Activated B cell treated with CpG ODN at 0.5 μM for 24 hours (primary cell): Measurements from ENCODE around the gene BMERB1. TPM values are rescaled to one million over a fixed set of nuclear protein-coding genes. Genes with fewer than 3 reads are reported as not detected.

ENCODE experiments used
- ATAC-seq: fragments of 200-7000 bp; cut with Tn5 transposase; one replicate; pipeline ENCODE4 v1.10.0; 2021; ENCODE audit warnings: low read depth, mild to moderate bottlenecking, moderate library complexity
- CTCF ChIA-PET: fragments of 350-600 bp; sonication (Branson Sonifier 250); formaldehyde crosslinking; loops from one replicate; lab custom pipeline; 2021; ENCODE audit warnings: antibody characterized with exemption; lab: Charles Lee
- POLR2A ChIA-PET: fragments of 350-600 bp; sonication (Branson Sonifier 250); formaldehyde crosslinking; loops from one replicate; lab custom pipeline; 2021; ENCODE audit warnings: antibody characterized with exemption; lab: Charles Lee
- DNase-seq: peaks from one replicate; pipeline ENCODE4 v3.0.0; 2022
- H3K27ac Mint-ChIP-seq: one replicate; pipeline ENCODE4 v1.8.0; 2020; ENCODE audit warnings: mixed read lengths
- H3K27me3 Mint-ChIP-seq: one replicate; pipeline ENCODE4 v1.8.0; 2021; ENCODE audit warnings: mixed read lengths
- H3K36me3 Mint-ChIP-seq: one replicate; pipeline ENCODE4 v1.8.0; 2021; ENCODE audit warnings: low read depth, mixed read lengths
- H3K4me1 Mint-ChIP-seq: one replicate; pipeline ENCODE4 v1.8.0; 2021; ENCODE audit warnings: mixed read lengths
- H3K4me3 Mint-ChIP-seq: one replicate; pipeline ENCODE4 v1.8.0; 2020; ENCODE audit warnings: mild to moderate bottlenecking, mixed read lengths
- H3K9me3 Mint-ChIP-seq: one replicate; pipeline ENCODE4 v1.8.0; 2020; ENCODE audit warnings: mixed read lengths
- intact Hi-C: fragments of 100-400 bp; cut with micrococcal nuclease; formaldehyde crosslinking; loops from one replicate; pipeline ENCODE4 v1.15.1; 2024
- total RNA-seq: library from RNA; stranded (reverse); gene quantifications from 2 replicates; pipeline ENCODE4 v1.2.3, GENCODE V29; 2022
- TF ChIP-seq, protein P1 (sequence below): fragments of 200-600 bp; IDR thresholded peaks from one replicate; pipeline ENCODE4 v1.8.0; 2022; ENCODE audit warnings: antibody characterized with exemption, mild to moderate bottlenecking

Gene BMERB1
- total RNA-seq, 1 donor from 2014 or later, result 7.1 TPM

DNA sequence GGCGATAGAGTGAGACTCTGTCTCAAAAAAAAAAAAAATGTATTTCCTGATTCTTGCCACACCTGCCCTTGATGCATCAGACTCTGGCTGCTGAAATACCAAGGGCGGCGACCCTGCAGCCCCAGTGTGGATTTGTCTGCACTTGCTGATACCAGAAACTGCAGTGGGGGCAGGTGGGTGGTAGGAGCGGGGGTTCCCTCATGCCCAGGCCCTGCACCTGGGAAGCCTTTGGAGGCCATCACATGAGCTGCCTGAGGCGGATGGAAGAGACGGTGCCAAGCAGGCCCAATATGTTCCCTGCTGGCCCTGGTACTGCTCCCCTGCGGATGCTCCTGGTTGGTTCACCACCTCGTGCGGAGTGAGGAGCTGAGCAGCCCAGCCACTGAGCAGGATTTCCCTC is 157.9 kb downstream of the BMERB1 start:
- Mint-ChIP-seq H3K4me3 (no peak overlapping the region), H3K27me3 (no peaks in the 10 kb centered on the region), H3K4me1 (peaks cover 65% of the 10 kb centered on the region), H3K36me3 (peaks cover 66% of the 10 kb centered on the region), H3K9me3 (no peaks in the 10 kb centered on the region), H3K27ac (peak overlapping the region; percentile 84)
- TF ChIP-seq, protein P1, sequence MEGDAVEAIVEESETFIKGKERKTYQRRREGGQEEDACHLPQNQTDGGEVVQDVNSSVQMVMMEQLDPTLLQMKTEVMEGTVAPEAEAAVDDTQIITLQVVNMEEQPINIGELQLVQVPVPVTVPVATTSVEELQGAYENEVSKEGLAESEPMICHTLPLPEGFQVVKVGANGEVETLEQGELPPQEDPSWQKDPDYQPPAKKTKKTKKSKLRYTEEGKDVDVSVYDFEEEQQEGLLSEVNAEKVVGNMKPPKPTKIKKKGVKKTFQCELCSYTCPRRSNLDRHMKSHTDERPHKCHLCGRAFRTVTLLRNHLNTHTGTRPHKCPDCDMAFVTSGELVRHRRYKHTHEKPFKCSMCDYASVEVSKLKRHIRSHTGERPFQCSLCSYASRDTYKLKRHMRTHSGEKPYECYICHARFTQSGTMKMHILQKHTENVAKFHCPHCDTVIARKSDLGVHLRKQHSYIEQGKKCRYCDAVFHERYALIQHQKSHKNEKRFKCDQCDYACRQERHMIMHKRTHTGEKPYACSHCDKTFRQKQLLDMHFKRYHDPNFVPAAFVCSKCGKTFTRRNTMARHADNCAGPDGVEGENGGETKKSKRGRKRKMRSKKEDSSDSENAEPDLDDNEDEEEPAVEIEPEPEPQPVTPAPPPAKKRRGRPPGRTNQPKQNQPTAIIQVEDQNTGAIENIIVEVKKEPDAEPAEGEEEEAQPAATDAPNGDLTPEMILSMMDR, result no peak
- DNase-seq, result peak; percentile 21
- intact Hi-C loops, result loop anchor here (5.0 kb wide), 1 partner anchor 165 kb away; no protein-coding TSS in a partner anchor
- ChIA-PET CTCF (no interaction called here), POLR2A (interaction anchor here (0.6 to 10.8 kb wide), 4 partner anchors 9 to 958 kb away, joined by 4 to 142 read pairs (median 6); partner anchors contain the start of gene MARF1)
- ATAC-seq, result no peak

DNA sequence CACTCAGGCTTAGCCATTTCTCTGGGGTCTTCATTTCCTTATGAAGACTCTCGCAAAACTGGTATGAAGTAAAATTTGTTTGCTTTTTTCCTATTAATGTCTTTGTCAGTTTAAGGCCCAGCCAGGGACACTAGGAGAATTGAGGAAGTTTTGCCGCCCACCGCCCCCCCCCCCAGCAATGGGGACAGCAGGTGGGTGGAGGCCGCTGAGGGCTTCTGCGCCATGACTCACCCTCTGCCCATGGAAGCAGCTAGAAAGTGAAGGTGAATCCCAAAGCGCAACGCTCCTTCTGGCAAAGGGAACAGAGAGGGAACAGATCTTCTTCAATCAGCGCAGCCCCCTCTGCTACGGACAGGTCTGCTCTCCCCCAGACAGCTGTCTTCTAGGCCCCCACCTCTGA is 158.8 kb downstream of the BMERB1 start:
- ATAC-seq (no peak), DNase-seq (no peak)
- Mint-ChIP-seq H3K27ac (peak overlapping the region; percentile 87), H3K36me3 (peaks cover 68% of the 10 kb centered on the region), H3K4me1 (peaks cover 65% of the 10 kb centered on the region), H3K4me3 (no peak overlapping the region), H3K27me3 (no peaks in the 10 kb centered on the region), H3K9me3 (no peaks in the 10 kb centered on the region)
- POLR2A ChIA-PET, result interaction anchor here (0.6 to 10.8 kb wide), 4 partner anchors 21 to 537 kb away, joined by 5 to 142 read pairs (median 6); partner anchors contain the start of genes MARF1 and NTAN1
- CTCF ChIA-PET, result no interaction called here
- TF ChIP-seq, protein P1, result no peak
- intact Hi-C loops, result loop anchor here (5.0 kb wide), 1 partner anchor 166 kb away; no protein-coding TSS in a partner anchor

DNA sequence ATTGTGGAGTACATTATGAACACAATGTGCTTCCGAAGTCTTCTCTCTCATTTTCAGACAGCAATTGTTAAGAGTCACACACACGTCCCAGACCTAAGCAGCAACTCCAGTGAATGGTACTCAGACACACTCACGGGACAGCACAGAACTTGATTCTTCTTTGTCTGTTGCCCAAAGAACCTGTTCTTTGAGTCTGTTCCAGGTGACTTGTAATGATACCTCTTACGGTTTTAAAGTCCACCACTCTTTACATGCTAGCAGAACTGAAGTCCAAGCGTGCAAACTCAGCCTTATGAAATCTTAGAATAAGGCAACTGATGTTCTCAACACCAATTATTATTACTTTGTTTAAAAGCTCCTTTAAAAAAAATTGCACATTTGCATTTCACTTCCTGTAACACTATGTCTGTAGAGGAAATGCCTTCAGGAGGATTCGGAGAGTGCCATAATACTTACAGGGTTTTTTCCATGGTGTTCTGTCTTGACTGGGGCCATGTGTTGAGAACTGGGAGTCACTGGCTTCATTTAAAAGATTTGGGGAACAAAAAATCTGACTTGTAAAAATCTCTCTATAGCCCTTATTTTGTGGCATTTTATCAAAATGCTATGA is 160.4 kb downstream of the BMERB1 start:
- POLR2A ChIA-PET, result interaction anchor here (2.0 to 10.8 kb wide), 2 partner anchors 40 to 46 kb away, joined by 4 to 142 read pairs; partner anchors contain the start of gene MARF1
- CTCF ChIA-PET, result interaction anchor here (1.0 to 2.8 kb wide), 2 partner anchors 48 to 167 kb away, joined by 3 to 11 read pairs; partner anchors contain the start of gene MARF1
- intact Hi-C loops, result loop anchor here (5.0 kb wide), 1 partner anchor 168 kb away; no protein-coding TSS in a partner anchor
- H3K27ac Mint-ChIP-seq, result peak overlapping the region; percentile 87
- DNase-seq (no peak), ATAC-seq (no peak)
- TF ChIP-seq, protein P1, result no peak
- peaks cover 69% of the 10 kb centered on the region for H3K36me3 Mint-ChIP-seq
- peaks cover 58% of the 10 kb centered on the region for H3K4me1 Mint-ChIP-seq
- H3K9me3 Mint-ChIP-seq, result no peaks in the 10 kb centered on the region
- H3K4me3 Mint-ChIP-seq, result no peak overlapping the region
- H3K27me3 Mint-ChIP-seq, result no peaks in the 10 kb centered on the region

DNA sequence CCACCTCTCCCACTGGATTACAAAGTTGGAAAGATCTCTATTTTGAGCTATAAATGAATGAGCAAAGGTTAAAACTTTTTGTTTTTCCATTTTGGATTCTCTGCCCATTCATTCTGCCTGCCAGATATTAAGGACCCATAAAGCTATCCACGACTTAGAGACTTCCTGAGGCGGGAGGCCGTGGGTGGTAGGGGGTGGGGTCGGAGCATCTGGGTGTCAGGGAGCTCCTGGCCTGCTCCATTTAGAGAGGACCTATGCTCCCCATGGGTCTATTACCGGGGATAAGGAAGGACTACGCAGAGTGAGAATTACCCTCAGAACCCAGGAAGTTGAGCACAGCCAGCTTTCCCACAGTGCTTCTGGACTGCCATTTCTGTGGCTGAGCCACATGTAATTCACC is 162.7 kb downstream of the BMERB1 start:
- ATAC-seq (no peak), DNase-seq (no peak)
- Mint-ChIP-seq H3K27me3 (no peaks in the 10 kb centered on the region), H3K36me3 (peaks cover 88% of the 10 kb centered on the region), H3K9me3 (no peaks in the 10 kb centered on the region), H3K27ac (peak overlapping the region; percentile 22), H3K4me1 (peaks cover 36% of the 10 kb centered on the region), H3K4me3 (no peak overlapping the region)
- ChIA-PET CTCF (interaction anchor here (2.8 kb wide), 1 partner anchor 46 kb away, joined by 11 read pairs; the partner anchor contains the start of gene MARF1), POLR2A (interaction anchor here (0.6 to 10.8 kb wide), 2 partner anchors 9 to 44 kb away, joined by 3 to 142 read pairs; partner anchors contain the start of gene MARF1)
- TF ChIP-seq, protein P1, result no peak
- intact Hi-C loops, result no loop called here
